GM12801 (cell line): ENCODE results near the gene FSTL4.

ENCODE experiments used
- TF ChIP-seq, protein P1 (sequence below): IDR thresholded peaks from one replicate; pipeline ENCODE4 v1.5.1; 2011; ENCODE audit warnings: control low read depth; ENCODE audit not compliant: insufficient read length; ENCODE audit errors: extremely low read depth

Gene FSTL4

DNA sequence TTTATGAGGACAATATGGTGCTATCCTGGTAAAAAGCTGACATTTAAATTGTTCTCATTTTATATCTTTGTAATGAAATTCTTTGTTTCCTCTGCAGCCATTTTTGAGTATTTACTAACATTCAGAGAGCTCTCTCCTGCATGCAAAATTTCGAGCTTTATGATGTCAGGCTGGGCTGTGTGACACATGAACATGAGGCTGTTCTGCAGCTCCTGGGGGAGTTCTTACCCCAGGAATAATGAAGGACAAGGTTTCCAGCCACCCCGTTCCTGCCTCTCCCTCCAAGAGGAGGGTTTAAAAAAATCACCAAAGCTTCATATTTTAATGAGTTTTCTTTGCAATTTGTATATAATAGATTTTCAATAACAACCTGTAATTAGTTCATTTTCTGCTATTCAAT lies 308.2 kb downstream of the FSTL4 start:
- TF ChIP-seq, protein P1, sequence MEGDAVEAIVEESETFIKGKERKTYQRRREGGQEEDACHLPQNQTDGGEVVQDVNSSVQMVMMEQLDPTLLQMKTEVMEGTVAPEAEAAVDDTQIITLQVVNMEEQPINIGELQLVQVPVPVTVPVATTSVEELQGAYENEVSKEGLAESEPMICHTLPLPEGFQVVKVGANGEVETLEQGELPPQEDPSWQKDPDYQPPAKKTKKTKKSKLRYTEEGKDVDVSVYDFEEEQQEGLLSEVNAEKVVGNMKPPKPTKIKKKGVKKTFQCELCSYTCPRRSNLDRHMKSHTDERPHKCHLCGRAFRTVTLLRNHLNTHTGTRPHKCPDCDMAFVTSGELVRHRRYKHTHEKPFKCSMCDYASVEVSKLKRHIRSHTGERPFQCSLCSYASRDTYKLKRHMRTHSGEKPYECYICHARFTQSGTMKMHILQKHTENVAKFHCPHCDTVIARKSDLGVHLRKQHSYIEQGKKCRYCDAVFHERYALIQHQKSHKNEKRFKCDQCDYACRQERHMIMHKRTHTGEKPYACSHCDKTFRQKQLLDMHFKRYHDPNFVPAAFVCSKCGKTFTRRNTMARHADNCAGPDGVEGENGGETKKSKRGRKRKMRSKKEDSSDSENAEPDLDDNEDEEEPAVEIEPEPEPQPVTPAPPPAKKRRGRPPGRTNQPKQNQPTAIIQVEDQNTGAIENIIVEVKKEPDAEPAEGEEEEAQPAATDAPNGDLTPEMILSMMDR, result no peak

DNA sequence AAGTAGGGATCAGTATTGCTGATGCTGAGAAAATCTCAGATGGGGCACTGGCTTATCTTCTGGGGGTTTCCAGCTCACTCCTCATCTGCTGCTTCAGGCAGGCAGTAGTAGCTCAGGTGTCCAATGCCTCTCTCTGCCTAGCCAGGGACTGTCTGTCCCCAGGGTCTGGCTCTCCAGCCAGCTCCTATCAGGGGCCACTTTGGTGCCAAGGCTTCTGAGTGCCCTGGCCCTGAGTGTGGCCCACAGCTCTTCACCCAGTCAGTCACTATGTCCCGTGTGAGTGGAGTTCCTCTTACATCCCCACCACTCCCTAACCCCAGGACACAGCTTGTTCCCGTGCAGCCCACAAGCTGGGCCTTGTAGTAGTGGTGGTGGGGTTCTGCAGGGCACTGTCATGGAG lies 309.0 kb downstream of the FSTL4 start:
- TF ChIP-seq, protein P1, result no peak

DNA sequence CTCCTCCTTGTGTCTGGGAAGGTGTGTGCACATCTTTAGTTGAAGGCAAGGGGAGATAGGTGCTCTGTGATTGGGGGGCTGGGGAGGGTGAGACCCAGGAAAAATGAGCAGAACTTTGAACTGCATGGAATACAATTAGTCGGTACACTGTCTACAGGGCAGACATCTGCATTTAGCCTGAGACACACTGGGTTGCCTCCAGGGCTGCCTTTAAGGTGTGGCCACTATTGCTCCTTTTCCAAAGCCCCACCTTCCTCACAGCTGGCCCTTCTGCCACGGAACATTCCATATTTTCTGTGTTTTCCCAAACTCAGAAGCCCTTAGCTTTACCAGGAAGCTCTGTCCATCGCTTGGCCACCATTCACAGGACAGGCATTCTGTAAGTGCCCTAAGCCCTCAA lies 312.6 kb downstream of the FSTL4 start:
- TF ChIP-seq, protein P1, result no peak

DNA sequence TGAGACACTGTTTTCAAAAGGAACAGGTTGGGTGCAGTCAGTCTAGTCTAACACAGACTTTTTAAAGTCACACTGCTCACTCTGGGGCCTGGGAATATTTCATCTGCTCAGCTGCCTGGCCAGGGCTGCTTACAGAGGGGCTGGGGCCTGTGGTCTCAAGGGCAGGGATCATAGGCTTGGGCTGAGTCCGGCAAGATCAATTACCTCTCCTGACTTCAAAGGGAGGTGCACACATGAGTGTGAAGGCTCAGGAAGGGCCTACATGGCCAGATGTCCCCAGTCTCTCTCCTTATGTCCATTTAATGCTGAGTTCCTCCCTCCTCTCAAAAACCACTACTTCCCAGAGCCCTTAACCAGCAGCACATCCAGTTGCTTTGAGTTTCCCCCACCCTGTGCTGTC lies 313.3 kb downstream of the FSTL4 start:
- TF ChIP-seq, protein P1, result no peak

DNA sequence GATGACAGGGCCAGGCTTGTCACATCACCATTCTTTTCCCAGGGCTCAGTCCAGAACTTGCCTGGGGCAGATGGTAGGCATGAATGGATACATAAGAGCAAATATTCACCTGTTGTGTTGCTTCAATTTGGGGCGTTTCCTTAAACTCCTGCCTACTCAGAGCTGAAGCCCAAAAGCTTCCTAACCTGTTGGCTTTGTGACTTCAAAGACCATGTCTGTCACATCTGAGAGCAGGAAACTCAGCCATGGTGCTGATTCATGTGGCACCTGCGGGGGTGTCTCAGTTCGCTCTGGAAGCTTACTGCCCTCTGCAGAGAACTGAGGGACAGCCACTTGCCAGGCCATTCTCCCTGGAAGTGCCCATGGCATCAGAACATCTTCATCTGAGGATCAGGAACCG lies 313.9 kb downstream of the FSTL4 start:
- TF ChIP-seq, protein P1, result no peak

DNA sequence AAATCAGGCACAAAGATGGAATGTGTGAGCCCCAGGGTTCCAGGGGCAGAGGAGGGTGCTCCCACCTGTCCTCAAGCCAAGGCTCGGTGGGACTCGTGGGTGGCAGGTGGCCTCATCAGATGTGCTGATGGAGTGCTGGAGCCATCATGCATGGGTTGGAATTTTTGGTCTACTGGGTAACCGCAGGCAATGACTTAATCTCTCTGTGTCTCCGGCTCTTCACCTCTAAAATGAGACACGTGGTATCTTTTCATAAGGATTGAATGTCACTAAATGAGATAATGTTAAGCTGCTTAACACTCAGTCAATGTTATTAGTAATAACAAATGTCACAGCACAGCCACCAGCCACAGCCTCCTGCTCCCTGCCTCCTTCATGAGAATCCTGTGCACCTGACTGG lies 315.0 kb downstream of the FSTL4 start:
- TF ChIP-seq, protein P1, result no peak

DNA sequence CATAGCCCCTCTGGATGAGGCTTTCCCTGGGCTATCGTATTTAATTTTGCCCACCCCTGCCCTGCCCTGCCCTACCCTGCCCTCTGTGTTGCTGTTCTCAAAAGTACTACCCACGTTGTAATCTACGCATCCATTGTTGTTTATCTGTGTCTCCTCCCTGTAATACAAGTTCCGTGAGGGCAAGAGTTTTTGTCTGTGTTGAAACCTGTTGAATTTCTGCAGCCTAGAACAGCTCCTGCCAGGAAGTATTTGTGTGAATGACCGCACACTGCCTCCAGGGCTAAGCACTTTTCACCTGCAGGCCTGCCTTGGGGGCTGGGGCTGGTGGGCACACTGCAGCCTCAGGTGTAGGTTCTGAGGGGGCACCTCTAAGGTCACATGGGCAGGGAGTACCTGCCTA lies 315.7 kb downstream of the FSTL4 start:
- TF ChIP-seq, protein P1, result no peak

DNA sequence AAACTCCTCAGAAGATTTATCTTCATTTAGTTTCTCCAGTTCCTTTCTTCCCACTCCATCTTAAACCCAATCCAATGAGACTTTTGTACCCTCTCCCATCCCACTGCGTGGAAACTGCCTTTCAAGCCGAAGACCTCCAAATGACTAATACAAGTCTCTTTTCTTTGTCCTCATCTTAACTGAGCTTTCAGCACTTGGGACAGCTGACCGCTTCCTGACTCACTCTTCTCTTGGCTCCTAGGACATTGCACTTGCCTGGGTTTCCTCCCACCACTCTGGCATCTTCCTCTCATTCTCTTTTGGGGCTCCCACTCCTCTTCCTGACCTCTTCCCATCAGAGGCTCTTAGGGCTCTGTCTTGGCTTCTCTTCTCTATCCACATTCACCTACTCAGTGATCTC lies 316.8 kb downstream of the FSTL4 start:
- TF ChIP-seq, protein P1, result no peak
